Breast epithelium (tissue), 3 donors: ENCODE measurements around the gene RBFOX1.

Experiments used
- POLR2A ChIP-seq: fragments of 450-650 bp; IDR thresholded peaks from one replicate; pipeline ENCODE4 v1.6.1; 2016; ENCODE audit warnings: antibody characterized with exemption, mild to moderate bottlenecking, moderate library complexity
- TF ChIP-seq, protein P1 (sequence below), 3 donors: fragments of 450-650 bp; IDR thresholded peaks; one replicate each; pipeline ENCODE4 v1.5.1; 2016 to 2017; ENCODE audit warnings: antibody characterized with exemption in 3 of 3, mild to moderate bottlenecking in 3 of 3, moderate library complexity in 3 of 3

DNA sequence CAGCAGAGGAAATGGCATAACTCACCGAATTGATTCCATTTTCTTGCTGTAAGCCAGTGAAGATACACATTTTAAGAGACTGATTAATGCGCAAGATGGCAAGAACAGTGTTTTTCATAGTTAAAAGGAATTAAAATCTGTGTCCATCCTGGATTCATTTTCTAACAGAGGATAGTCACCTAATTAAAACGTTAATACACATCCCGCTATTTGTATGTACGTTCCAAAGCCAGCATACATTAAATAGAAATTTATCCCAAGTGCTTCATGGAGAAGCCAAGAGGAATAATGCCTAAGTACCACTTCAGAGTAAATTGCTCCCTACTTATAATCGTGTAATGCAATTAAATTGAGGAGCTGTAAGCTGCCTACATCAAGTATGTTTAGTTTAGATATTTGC is 49.9 kb downstream of the RBFOX1 start:
- TF ChIP-seq, protein P1, sequence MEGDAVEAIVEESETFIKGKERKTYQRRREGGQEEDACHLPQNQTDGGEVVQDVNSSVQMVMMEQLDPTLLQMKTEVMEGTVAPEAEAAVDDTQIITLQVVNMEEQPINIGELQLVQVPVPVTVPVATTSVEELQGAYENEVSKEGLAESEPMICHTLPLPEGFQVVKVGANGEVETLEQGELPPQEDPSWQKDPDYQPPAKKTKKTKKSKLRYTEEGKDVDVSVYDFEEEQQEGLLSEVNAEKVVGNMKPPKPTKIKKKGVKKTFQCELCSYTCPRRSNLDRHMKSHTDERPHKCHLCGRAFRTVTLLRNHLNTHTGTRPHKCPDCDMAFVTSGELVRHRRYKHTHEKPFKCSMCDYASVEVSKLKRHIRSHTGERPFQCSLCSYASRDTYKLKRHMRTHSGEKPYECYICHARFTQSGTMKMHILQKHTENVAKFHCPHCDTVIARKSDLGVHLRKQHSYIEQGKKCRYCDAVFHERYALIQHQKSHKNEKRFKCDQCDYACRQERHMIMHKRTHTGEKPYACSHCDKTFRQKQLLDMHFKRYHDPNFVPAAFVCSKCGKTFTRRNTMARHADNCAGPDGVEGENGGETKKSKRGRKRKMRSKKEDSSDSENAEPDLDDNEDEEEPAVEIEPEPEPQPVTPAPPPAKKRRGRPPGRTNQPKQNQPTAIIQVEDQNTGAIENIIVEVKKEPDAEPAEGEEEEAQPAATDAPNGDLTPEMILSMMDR (IDR thresholded peaks at IDR 0.05), result no peak
- no peak for TF ChIP-seq POLR2A
